Naive thymus-derived CD8-positive, alpha-beta T cell (primary cell): Measurements from ENCODE around the gene IL9R. TPM values are rescaled to one million over a fixed set of nuclear protein-coding genes. Genes with fewer than 3 reads are reported as not detected.
"Not testable (repeated sequence)": the region's sequence is repeated elsewhere in the genome, so short reads cannot be mapped to it uniquely, and the experiment has no call there.

Source experiments
- ATAC-seq, 2 donors: fragments of 150-1000 bp; cut with Tn5 transposase in 1 of 2; sonication (Bioruptor Pico), chemical (Tn5 transposase) in 1 of 2; 1 replicate in 1 of 2; 2 replicates in 1 of 2; pipeline ENCODE4 v1.10.0; 2021; ENCODE audit warnings: mild to moderate bottlenecking in 2 of 2, moderate library complexity in 2 of 2
- POLR2A ChIA-PET: fragments of 350-600 bp; sonication (Branson Sonifier 250); formaldehyde crosslinking; loops from one replicate; lab custom pipeline; 2021; ENCODE audit warnings: antibody characterized with exemption; lab: Charles Lee
- DNase-seq, 10 donors: peaks; one replicate each; pipeline versions ENCODE4 v3.0.0 to v3.0.0-alpha.2; 2020 to 2022
- H3K27ac Mint-ChIP-seq, 10 donors: one replicate each; pipeline ENCODE4 v1.8.0; 2020 to 2022; ENCODE audit warnings: mild to moderate bottlenecking in 10 of 10, mixed read lengths in 10 of 10, moderate library complexity in 4 of 10, inconsistent platforms in 1 of 10
- H3K27me3 Mint-ChIP-seq, 5 donors: one replicate each; pipeline ENCODE4 v1.8.0; 2021 to 2022; ENCODE audit warnings: mixed read lengths in 5 of 5
- H3K36me3 Mint-ChIP-seq, 3 donors: one replicate each; pipeline ENCODE4 v1.8.0; 2020 to 2022; ENCODE audit warnings: mixed read lengths in 3 of 3, mild to moderate bottlenecking in 2 of 3, inconsistent platforms in 1 of 3
- H3K4me1 Mint-ChIP-seq, 4 donors: one replicate each; pipeline ENCODE4 v1.8.0; 2021 to 2022; ENCODE audit warnings: mixed read lengths in 4 of 4
- H3K4me3 Mint-ChIP-seq, 10 donors: one replicate each; pipeline ENCODE4 v1.8.0; 2020 to 2022; ENCODE audit warnings: mild to moderate bottlenecking in 10 of 10, mixed read lengths in 10 of 10, moderate library complexity in 6 of 10, inconsistent platforms in 1 of 10
- H3K9me3 Mint-ChIP-seq, 9 donors: one replicate each; pipeline ENCODE4 v1.8.0; 2020 to 2022; ENCODE audit warnings: mixed read lengths in 9 of 9, mild to moderate bottlenecking in 3 of 9, inconsistent platforms in 1 of 9, moderate library complexity in 1 of 9
- polyA plus RNA-seq, 3 donors: library from polyadenylated mRNA; unstranded; fragments of 300-500 nt; fragmentation: Illumina TruSeq; gene quantifications; one replicate each; pipeline ENCODE4 v1.2.3, GENCODE V29; 2021
- total RNA-seq, 8 experiments: library from RNA in 2 of 8; stranded (reverse) in 2 of 8; gene quantifications; one replicate each; pipeline ENCODE4 v1.2.3 and lab custom pipeline; 2021 to 2026

Gene IL9R
- total and polyA plus RNA-seq, 5 experiments from 2014 or later: 0.18 to 2.4 (median 0.87) TPM; not detected in 1

- ATAC-seq, DNase-seq, H3K9me3 Mint-ChIP-seq, H3K27me3 Mint-ChIP-seq, H3K4me3 Mint-ChIP-seq, H3K36me3 Mint-ChIP-seq, H3K27ac Mint-ChIP-seq, H3K4me1 Mint-ChIP-seq, POLR2A ChIA-PET: not testable (repeated sequence)
These were observed 22.4 kb downstream of the IL9R start for GRCh38 chrX:156019846-156020245.

- DNase-seq, H3K4me1 Mint-ChIP-seq, POLR2A ChIA-PET, H3K27ac Mint-ChIP-seq, H3K9me3 Mint-ChIP-seq, H3K36me3 Mint-ChIP-seq, ATAC-seq, H3K4me3 Mint-ChIP-seq, H3K27me3 Mint-ChIP-seq: not testable (repeated sequence)
These were observed 25.5 kb downstream of the IL9R start for GRCh38 chrX:156023002-156023401.

GRCh38 chrX:156024949-156025492 lies 27.5 kb downstream of the IL9R start:
- H3K4me1 Mint-ChIP-seq, H3K36me3 Mint-ChIP-seq, ATAC-seq, DNase-seq, POLR2A ChIA-PET, H3K9me3 Mint-ChIP-seq, H3K27ac Mint-ChIP-seq, H3K4me3 Mint-ChIP-seq, H3K27me3 Mint-ChIP-seq: not testable (repeated sequence)

- H3K27me3 Mint-ChIP-seq, H3K36me3 Mint-ChIP-seq, H3K27ac Mint-ChIP-seq, POLR2A ChIA-PET, H3K4me1 Mint-ChIP-seq, H3K4me3 Mint-ChIP-seq, DNase-seq, H3K9me3 Mint-ChIP-seq, ATAC-seq: not testable (repeated sequence)
These were observed 31.2 kb downstream of the IL9R start for GRCh38 chrX:156028653-156029237.

GRCh38 chrX:156029296-156029695 lies 31.8 kb downstream of the IL9R start:
- POLR2A ChIA-PET, H3K9me3 Mint-ChIP-seq, H3K27ac Mint-ChIP-seq, ATAC-seq, H3K4me3 Mint-ChIP-seq, H3K36me3 Mint-ChIP-seq, H3K4me1 Mint-ChIP-seq, H3K27me3 Mint-ChIP-seq: not testable (repeated sequence)
- peak in 2 of 10 donors; percentile 6 to 9 for DNase-seq

GRCh38 chrX:156029707-156030442 lies 32.4 kb downstream of the IL9R start:
- DNase-seq, H3K4me1 Mint-ChIP-seq, H3K27ac Mint-ChIP-seq, H3K36me3 Mint-ChIP-seq, POLR2A ChIA-PET, H3K27me3 Mint-ChIP-seq, H3K4me3 Mint-ChIP-seq, ATAC-seq, H3K9me3 Mint-ChIP-seq: not testable (repeated sequence)

GRCh38 chrX:156030474-156030873 lies 33.0 kb downstream of the IL9R start:
- H3K27me3 Mint-ChIP-seq, H3K36me3 Mint-ChIP-seq, H3K4me1 Mint-ChIP-seq, H3K27ac Mint-ChIP-seq, H3K9me3 Mint-ChIP-seq, H3K4me3 Mint-ChIP-seq, POLR2A ChIA-PET, ATAC-seq: not testable (repeated sequence)
- peak in 5 of 10 donors; percentile 11 to 46 (median 26) for DNase-seq

Other genes with a start within 250 kb of the IL9R start
- gene VAMP7, start 116.4 kb upstream of the IL9R start, total RNA-seq: 10 to 100 TPM; 23.4 to 26.2 TPM
- gene VAMP7, start 116.4 kb upstream of the IL9R start, polyA plus RNA-seq: 10 to 100 TPM; 47.7 to 64.9 (median 49.1) TPM